HEK293T (cell line): ENCODE measurements around the gene SLC12A7.

Source experiments
- ARNT ChIP-seq: fragments of 450-650 bp; IDR thresholded peaks from 2 replicates; pipeline ENCODE4 v1.6.1; 2017; ENCODE audit warnings: mild to moderate bottlenecking
- BHLHE40 ChIP-seq: fragments of 450-650 bp; IDR thresholded peaks from 2 replicates; pipeline ENCODE4 v1.6.1; 2016; ENCODE audit warnings: mild to moderate bottlenecking, moderate library complexity, borderline replicate concordance
- CTBP1 ChIP-seq: fragments of 450-650 bp; IDR thresholded peaks from 2 replicates; pipeline ENCODE4 v1.6.1; 2016; ENCODE audit warnings: borderline replicate concordance
- ELF4 ChIP-seq: fragments of 450-650 bp; IDR thresholded peaks from 2 replicates; pipeline ENCODE4 v1.6.1; 2017; ENCODE audit warnings: antibody characterized with exemption
- FOXM1 ChIP-seq: fragments of 450-650 bp; IDR thresholded peaks from 2 replicates; pipeline ENCODE4 v1.6.1; 2017; ENCODE audit warnings: mild to moderate bottlenecking, borderline replicate concordance
- HDGF ChIP-seq: fragments of 450-650 bp; IDR thresholded peaks from 2 replicates; pipeline ENCODE4 v1.6.1; 2017; ENCODE audit warnings: antibody characterized with exemption, borderline replicate concordance
- LEF1 ChIP-seq: fragments of 450-650 bp; IDR thresholded peaks from 2 replicates; pipeline ENCODE4 v1.6.1; 2017; ENCODE audit warnings: mild to moderate bottlenecking, borderline replicate concordance
- NFRKB ChIP-seq: fragments of 450-650 bp; IDR thresholded peaks from 2 replicates; pipeline ENCODE4 v1.6.1; 2016; ENCODE audit warnings: mild to moderate bottlenecking, moderate library complexity
- SP1 ChIP-seq: fragments of 450-650 bp; IDR thresholded peaks from 2 replicates; pipeline ENCODE4 v1.6.1; 2017
- SUZ12 ChIP-seq: fragments of 450-650 bp; IDR thresholded peaks from 2 replicates; pipeline ENCODE4 v1.6.1; 2016; ENCODE audit warnings: mild to moderate bottlenecking
- TARDBP ChIP-seq: fragments of 450-650 bp; IDR thresholded peaks from 2 replicates; pipeline ENCODE4 v1.6.1; 2016
- ZNF384 ChIP-seq: fragments of 450-650 bp; IDR thresholded peaks from 2 replicates; pipeline ENCODE4 v1.6.1; 2016

DNA sequence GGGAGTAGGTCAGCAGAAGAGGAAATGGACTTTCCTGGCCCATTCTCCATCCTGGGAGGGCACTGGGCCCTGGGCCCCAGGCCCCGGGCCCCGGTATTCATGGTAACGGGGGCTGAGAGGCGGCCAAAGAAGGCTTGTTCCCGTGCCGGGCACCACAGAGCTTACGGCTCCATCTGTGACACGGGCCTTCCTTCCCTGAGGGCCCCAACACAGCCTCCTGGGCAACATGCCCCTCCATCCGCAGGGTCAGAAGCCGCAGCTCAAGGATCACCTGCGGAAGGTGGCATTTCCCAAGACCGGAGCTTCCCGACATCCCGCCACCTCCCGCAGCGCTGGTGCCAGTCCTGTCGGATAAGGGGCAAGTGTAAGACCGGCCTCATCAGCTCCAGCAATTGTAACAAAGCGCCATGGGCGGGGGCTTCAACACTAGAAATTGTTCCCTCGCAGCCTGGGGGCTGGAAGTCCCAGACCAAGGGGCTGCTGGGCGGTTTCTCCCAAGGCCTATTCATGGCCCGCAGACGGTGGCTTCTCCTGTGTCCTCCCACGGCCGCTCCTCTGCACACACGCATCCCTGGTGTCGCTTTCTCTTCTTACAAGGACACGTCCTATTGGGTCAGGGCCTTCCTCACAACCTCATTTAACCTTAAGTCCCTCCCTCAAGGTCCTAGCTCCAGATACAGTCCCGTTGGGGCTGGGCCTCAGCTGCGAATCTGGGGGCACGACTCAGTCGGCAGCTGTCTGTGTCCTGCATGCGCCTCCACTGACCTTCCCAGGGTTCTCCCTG is 31.2 kb upstream of the SLC12A7 start:
- TF ChIP-seq SUZ12 (no peak), HDGF (no peak), SP1 (no peak), TARDBP (no peak), FOXM1 (no peak), NFRKB (no peak), BHLHE40 (no peak), CTBP1 (no peak), ELF4 (no peak), ARNT (no peak), ZNF384 (no peak), LEF1 (no peak)
